CMK (cell line): ENCODE results near the gene EEPD1.
"Not testable (repeated sequence)": the region's sequence is repeated elsewhere in the genome, so short reads cannot be mapped to it uniquely, and the experiment has no call there.

Experiments used
- DNase-seq: peaks from one replicate; pipeline ENCODE4 v3.0.0-alpha.2; 2010; ENCODE audit warnings: low read depth

EEPD1 gene

DNA sequence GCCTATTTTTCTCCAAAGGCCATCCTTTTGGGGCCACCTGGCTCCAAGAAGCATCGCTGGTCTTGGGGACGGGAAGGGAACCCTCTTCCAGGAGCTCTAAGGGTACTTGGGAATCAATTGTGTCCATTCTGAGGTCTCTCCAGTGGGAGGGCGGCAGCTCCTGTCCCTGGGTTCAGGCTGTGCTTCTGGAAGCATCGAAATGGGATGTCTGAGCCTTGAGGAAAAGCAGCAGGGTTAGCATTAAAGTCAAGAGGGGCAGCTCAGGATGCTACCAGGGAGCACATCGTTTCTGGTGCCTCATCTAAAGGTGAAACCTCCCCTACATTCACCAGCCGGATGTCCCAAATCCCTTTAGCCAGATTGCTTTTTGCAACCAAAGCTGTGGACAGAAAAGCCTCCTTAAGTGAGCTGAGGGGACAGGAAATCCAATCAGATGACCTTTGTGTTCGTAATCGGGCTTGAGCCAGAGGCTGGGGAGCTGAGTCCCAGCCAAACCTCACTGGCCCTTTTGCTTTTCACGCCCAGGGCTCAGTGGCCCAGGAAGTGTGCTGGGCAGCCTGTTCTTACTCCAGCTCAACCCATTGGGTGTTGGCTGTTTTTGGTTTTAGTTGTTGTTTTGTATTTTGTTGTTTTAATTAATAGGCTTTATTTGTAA, 147.8 kb downstream of the EEPD1 start:
- DNase-seq = no peak

DNA sequence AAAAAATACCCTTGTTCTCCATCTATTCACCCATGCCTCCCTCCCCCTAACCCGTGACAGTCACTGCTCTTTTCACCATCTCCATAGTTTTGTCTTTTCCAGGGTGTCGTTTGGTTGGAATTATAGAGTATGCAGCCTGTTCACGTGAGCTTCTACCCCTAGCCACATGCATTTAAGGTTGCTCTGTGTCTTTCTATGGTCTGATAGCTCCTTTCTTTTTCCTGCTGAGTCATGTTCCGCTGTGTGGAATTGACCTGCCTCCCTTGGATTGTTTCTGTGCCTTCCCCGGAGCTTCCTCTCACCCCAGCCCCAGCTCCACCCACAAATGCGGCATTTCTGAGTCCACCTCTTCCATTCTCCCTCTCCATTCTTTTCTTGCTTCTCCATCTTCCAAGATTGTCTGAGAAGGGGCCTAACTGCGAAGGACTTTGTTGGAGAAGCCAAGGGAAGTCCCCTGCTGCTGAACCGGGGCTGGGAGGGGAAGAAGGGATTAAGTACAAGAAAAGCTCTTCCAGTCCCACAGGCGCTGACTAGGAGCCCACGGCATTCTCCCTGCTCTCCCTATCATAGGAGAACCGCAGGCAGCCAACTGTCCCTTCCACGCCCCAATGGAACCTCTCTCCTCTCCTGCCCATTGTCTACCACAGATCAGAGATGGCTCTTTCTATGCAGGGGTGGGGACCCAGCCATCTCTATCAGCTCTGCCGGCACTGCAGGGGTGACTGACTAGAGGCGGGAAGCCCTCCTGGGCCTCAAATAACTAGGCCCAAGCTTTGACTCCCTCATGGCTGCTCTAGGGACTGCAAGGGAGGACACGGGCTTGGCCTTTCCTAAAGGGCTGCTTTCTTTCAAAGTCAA, 149.1 kb downstream of the EEPD1 start:
- DNase-seq = no peak

DNA sequence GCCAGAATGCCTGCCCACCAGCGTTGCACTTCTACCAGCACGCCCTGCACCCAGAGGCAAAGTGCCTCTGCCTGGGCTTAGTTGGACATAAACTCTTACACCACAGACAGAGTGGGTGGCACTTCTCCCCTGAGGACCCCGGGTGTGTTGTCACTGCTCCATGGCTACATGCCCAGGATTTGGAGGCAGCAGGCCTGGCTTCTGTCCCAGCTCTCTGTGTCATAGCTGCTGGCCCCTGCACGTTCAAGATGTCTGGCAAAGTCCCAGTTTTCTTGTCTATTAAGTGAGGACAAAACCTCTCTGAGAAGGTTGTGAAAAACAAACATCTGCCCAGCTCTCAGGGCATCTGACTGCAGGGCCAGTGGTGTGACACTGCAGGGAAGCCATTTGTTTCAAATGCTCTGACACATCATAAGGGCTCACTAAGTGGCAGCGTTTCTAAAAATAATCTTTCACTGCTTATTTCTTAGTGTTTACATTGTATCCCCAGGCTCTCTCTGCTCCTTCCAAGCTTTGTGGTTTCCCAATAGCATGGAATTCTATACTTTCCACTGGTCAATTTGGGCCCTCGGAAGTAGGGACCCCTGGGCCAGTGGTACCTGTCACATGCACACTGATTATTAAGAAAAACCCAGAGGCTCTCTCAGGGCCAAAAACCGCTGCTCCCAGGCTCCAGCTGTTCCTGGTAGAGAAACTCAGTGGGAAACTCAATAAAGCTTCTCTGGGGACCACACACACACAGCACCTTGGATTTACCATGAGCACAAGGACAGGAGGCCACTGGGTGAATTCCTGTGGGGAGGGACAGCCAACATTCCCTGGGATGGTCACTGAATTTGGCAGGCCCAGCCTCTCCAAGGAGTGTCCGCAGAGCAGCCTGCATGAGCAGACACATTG, 150.4 kb downstream of the EEPD1 start:
- DNase-seq = no peak

DNA sequence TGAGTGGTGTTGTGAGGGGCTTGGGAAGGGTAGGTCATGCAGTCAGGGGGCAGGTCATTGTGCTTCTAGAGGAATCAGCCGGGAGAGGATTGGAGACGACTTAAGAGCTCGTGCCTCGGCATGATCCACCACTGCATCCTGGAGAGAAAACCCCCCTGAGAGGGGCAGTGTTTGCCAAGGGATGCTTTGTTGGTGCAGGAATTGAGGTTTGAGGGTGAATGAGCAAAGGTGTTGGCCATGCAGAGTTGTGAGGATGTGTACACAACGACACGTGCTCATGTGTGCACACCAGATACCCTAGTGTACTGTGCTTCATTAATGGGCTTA, 151.0 kb downstream of the EEPD1 start:
- no peak for DNase-seq

DNA sequence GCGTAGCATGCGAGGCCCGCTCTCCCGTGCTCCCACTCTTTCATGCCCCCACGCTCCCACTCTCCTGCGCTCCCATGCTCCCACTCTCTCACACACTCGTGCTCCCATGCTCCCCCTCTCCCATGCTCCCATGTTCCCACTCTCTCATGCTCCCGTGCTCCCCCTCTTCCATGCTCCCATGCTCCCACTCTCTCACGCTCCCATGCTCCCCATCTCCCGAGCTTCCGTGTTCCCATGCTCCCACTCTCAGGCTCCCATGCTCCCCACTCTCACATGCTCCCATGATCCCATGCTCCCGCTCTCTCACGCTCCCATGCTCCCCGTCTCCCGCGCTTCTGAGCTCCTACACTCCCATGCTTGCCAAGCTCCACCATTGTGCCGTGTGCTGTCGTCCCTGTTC, 152.2 kb downstream of the EEPD1 start:
- no peak for DNase-seq

DNA sequence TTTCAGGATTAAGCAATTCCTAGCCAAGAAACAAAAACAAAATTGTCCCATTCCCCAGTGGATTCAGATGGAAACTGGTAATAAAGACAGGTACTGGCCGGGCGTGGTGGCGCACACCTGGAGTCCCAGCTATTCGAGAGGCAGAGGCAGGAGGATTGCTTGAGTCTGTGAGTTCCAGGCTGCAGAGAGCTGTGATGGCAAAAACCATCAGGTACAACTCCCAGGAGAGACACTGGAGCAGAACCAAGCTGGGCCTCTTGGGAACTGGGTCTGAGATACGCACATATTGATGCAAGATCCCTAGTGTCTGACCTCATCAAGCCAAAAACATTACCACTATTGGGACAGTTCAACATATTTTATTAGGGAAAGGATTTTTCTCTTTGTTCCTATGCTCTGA, 152.6 kb downstream of the EEPD1 start:
- DNase-seq = no peak

DNA sequence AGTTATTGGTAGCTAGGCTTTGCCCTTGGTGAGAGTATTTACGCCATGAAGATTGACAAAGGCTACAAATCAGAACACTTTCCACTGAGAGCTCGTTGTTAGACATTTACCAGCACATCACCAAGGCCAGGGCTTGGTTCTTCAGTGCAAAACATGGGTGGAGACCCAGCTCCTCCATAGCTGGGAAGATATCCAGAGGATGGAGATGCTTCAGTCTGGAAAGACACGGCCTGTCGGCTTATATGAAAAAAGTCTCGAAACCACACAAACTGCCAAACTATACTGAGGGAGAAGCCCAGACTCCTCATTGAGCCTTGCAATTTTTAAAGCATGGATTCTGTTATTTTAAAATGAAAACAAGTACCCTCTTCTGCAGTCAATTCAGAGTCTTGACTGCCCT, 153.2 kb downstream of the EEPD1 start:
- DNase-seq = no peak

DNA sequence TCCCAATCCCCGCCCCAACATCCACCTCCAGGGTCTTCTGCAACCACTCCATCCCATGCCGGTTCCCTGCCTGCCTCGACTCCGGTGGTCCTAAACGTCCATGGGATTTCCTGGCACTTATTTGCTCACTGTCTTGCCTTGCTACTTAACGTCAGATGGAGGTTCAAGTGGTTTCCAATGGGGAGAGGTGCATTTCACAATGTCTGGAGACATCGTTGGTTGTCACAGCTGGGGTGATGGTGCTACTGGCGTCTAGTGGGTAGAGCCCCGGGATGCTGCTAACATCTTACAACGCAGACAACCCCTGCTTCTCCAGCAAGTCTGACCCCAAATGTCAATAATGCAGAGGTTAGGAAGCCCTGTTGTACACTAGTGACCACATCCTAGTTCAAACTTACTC, 153.7 kb downstream of the EEPD1 start:
- no peak for DNase-seq

DNA sequence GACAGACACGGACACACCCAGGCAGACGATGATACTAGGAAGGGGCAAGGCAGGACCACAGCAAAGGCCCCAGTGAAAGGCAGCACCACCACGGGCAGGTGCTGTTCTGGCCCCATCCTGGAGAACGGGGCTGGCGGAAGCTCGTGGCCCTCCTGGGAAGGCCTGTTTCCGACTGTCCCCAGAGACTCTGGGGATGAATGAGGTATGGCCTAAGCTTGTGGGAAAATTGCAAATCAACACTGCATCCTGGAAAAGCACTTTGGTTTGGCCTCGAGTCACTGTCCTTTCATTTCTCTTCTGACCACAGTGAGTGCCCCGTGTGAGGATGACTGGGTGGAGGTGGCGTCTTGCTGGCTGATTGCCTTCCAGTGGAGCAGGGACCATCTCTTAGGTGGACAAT, 155.0 kb downstream of the EEPD1 start:
- DNase-seq = no peak

DNA sequence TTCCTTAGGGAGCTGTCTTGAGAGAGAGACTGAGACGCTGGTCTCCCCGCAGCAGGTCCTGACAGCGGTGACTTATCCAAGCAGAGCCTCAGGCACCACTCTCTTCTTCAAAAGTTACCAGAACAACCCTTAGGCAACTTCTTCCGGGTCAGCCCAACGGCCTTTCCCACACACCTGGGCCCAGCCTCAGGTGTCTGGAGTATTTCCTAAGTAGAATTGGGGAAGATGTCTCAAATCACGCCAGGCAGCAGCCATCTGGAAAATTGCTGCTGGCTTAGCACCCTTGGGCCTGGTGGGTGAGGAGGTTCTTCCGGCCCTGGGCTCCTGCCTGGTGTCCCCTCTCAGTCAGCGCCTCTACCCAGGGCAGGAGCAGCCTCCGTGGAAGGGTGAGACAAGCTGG, 156.2 kb downstream of the EEPD1 start:
- no peak for DNase-seq

DNA sequence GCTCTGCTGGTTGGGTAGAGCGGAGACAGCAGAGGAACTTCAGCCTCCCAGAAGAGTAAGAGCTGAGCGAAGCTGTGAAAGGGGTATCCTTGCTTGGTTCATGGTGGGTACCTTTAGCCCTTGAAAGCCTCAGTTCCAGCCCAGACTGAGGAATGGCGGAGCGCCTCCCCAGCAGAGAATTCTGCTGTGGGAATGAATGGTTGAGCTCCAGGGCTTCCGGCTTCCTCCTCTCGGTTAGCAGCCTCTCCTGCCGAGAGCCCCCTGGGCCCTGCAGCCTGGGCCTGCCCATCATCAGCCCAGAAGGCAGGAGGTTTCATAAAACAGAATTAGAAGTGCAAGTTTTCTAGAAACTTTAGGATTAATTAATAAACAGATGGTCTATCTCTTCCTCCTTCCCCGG, 156.7 kb downstream of the EEPD1 start:
- DNase-seq = no peak

DNA sequence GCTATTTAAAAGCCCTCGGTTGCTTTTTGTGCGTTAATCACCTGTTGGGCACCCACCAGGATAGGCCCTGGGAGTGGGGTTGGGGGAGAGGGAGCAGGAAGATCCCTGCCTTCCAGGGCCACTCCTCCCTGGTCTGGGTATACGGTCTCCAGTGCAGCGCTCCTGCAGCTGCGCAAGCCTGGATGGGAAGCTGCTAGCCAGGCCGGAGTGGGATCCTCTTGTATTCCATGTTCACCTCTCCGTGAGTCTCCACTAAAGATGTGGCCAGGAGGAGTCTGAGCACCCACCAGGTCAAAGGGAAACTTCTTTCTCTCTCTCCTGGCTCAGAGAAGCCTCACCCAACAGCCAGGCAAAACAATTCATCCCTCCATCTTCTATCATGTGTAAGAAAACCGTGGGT, 157.8 kb downstream of the EEPD1 start:
- no peak for DNase-seq

DNA sequence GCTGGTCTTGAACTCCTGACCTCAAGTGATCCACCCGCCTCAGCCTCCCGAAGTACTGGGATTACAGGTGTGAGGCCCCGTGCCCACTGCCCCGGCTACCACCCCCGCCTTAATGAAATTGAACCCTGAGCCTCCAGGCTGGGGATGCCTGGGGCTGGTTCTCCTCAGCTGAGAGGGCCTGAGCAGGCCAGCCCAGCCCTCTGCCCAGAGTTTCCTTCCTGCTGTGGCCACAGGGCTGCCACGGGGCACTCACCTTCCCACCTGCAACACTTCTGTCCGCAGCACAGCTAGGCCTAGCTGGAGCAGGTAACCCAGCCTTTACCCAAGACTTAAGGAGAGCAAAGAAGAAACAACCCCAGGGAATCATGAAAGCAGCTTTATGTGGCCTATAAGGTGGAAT, 158.5 kb downstream of the EEPD1 start:
- DNase-seq = no peak

DNA sequence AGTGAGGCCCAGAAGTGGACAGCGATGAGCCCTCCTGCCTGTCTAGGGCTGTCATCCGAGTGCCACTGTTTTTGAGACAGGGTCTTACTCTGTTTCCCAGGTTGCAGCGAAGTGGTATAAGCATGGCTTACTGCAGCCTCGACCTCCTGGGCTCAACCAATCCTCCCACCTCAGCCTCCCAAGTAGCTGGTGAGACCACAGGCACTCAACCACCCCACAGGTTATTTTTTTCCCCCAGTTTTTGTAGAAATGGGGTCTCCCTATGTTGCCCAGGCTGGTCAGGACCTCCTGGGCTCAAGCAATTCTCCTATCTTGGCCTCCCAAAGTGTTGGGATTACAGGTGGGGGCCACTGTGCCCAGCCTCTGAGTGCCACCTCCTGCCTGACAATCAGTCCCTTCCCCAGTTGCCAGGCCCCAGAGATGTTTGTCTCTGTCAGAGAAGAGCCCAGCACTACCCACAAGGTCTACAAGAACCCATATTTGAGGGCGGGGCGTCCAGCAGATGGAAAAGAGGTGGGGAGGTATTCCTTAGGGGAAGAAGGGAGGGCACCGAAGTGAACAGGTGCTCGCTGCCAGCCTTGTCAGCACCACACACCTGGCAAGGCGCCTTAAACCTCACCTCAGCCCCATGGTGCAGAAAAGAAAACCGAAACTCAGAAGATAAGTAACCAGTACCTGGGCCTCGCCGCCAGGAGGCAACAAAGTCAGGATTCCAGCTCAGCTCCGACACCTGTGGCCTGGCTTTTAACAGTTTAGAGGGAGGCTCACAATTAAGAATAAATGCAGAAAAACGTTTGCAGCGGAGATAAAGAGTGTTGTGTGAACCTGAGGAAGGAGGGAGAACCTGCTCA, 159.2 kb downstream of the EEPD1 start:
- no peak for DNase-seq

DNA sequence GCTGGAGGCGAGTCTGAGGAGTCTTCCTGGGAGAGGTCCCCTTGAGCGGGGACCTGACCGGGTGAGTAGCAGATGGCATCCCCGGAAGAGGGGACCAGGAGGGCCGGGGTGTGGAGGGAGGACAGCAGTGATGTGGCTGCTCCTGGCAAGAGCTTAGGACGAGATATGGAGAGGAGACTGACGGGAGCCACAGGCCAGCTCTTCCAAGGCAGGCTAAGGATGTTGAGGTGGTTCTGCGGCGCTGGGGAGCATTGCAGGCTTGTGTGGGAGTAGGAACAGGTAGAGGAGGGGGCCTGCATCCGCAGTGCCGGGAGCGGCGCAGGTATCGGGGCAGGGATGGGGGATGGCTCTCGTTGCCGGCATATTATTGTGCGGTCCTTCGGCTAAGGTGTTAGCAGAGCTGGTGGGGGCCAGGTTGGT, 159.9 kb downstream of the EEPD1 start:
- no peak for DNase-seq

DNA sequence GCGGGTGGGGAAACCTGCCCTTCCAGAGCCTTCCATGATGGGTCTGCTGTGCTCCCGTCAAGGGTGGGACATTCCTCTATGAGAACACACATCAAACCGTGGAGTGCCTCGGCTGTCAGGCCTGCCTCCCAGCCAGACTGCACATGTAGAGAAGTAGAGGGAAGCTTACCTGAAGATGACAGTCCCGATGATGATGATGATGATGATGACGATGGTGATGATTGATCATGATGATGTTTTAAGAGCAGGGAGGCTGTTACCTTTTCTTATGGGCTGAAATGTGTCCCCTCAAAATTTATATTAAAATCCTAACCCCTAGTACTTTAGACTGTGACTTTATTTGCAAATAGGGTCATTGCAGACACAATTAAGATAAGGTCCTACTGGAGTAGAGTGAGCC, 160.6 kb downstream of the EEPD1 start:
- no peak for DNase-seq

DNA sequence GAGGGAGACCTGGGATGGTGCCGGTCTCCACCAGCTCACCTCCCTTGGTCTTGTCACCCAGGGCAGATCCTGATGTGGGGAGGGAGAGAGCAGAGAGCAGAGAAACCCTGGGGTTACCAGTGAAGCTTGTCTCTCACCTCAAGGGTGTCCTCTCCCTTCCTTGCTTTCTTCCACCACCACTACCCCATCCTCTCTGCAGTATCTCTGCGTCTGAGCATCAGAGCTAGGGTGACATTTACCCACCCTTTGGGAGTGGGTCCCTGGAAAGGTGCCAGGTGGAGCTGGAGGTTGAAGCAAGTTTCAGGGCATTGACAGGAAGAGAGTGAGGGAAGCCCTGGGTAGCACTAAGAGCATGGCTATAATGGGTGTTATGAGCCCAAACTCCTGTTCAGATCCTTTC, 161.4 kb downstream of the EEPD1 start:
- DNase-seq = no peak

DNA sequence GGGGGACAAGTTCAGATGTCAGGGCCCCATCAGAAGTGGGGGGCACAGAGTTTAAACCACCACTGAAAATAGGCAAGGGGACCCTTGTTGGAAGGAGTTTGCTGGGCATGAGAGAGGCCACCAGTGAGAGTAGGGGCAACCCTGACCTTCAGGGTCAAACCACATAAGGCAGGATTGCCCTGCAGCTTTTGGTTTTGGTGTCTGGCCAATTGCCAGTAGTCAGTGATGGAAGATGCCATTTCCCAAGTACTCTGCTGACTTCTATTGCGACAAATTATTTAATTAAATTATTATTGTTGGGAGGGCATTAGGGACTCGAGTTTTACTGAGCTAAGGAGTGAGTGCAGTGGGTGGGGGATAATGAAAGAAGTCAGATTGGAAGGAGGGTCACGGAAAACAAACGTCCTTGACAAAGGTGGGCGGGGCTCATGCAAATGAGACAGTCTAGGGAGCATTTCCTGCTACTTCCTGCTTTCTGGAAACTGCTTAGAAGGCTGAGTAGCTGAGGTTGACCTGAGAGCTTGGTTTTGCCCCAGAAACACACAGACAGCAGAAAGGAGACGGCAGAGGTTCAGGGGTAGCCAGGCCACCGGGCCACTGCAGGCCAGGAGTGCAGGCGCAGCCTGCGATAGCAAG, 162.4 kb downstream of the EEPD1 start:
- DNase-seq = no peak

DNA sequence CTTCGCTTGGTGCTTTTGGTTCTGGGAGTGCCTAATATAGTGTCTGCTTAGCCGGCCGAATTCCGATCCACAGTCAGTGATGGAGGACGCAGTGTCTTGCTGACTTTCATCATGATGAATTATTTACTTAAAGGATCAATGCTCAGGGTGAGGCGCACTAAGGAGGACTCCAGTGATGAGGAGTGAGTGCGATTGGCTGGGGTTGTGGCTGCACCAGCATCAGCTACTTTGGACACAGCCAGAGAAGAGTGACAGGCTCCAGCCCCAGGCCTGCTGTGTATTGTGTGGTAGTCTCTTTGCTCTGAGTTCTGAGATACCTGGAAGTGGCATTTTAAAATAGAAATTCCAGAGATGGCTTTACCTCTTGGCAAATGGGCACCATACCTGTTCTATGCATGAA, 163.3 kb downstream of the EEPD1 start:
- no peak for DNase-seq

DNA sequence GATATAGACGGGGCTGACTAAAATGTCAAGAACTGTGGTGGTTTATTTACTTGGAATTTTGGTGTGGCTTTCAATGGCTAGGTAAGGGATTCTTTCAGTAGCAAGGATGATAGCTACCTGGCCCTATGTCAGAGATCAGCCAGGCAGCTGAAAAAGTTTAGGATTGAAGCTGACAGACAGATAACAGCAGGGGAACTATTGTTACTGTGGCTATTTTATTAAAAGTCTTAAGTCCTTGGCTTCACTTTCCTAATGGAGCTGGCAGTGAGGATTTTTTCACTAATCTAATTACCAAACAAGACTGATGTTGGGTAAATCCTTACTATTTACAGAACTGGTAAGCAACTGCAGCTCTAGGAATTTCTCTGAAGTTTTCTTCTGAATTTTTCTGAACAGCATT, 164.2 kb downstream of the EEPD1 start:
- DNase-seq = no peak

DNA sequence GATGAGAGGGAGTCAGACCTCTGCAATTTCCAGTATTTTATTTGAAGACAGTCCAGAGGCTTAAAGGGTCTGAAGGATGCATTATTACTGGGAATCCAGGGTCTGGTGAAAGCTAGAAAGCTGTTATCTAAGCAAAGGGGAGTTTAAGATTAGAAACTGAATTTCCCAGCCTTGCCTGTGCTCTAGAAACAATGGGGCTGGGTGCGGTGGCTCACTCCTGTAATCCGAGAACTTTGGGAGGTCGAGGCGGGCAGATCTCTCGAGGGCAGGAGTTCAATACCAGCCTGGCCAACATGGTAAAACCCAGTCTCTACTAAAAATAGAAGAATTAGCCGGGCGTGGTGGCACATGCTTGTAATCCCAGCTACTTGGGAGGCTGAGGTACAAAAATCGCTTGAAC, 165.1 kb downstream of the EEPD1 start:
- no peak for DNase-seq

DNA sequence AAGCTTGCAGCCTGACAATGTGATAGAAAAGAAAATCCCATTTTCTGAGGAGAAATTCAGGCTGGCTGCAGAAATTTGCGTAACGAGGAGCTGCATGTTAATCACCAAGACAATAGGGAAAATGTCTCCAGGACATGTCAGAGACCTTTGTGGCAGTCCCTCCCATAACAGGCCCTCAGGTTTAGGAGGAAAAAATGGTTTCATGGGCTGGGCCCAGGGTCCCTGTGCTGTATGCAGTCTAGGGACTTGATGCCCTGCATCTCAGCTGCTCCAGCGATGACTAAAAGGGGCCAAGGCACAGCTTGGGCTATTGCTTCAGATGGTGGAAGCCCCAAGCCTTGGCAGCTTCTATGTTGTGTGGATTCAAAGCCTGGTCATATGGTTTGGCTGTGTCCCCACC, 168.2 kb downstream of the EEPD1 start:
- DNase-seq = not testable (repeated sequence)
